OCI-LY1 (cell line): ENCODE results near the gene PDE6H.

Source experiments
- H2AFZ ChIP-seq: fragments of 200-600 bp; sonication (generic), shearing (Covaris generic); 2 replicates; pipeline ENCODE4 v1.6.0; 2014; ENCODE audit warnings: antibody characterized with exemption, mild to moderate bottlenecking, low read length
- H3F3A ChIP-seq: fragments of 200-600 bp; sonication (generic), shearing (Covaris generic); 2 replicates; pipeline ENCODE4 v1.6.0; 2014; ENCODE audit warnings: mild to moderate bottlenecking, antibody characterized with exemption, low read length, moderate library complexity; ENCODE audit not compliant: insufficient read depth
- H3K27ac ChIP-seq: fragments of 200-600 bp; sonication (generic); 2 replicates; pipeline ENCODE4 v1.5.1; 2014; ENCODE audit warnings: low read length, mixed run types, mild to moderate bottlenecking, low read depth; ENCODE audit not compliant: poor library complexity, severe bottlenecking
- H3K27me3 ChIP-seq: fragments of 200-600 bp; sonication (generic); 2 replicates; pipeline ENCODE4 v1.6.0; 2014; ENCODE audit warnings: antibody characterized with exemption, mild to moderate bottlenecking, low read length, moderate library complexity; ENCODE audit not compliant: insufficient read depth
- H3K36me3 ChIP-seq: fragments of 200-600 bp; sonication (generic); 2 replicates; pipeline ENCODE4 v1.6.1; 2014; ENCODE audit warnings: mild to moderate bottlenecking, antibody characterized with exemption, low read length, moderate library complexity, mixed read lengths; ENCODE audit not compliant: insufficient read depth
- H3K4me1 ChIP-seq: fragments of 200-600 bp; sonication (generic); 2 replicates; pipeline ENCODE4 v1.5.1; 2014; ENCODE audit warnings: mild to moderate bottlenecking, low read length, moderate library complexity; ENCODE audit not compliant: insufficient read depth, severe bottlenecking
- H3K4me2 ChIP-seq: fragments of 200-600 bp; sonication (generic), shearing (Covaris generic); 2 replicates; pipeline ENCODE4 v1.6.1; 2014; ENCODE audit warnings: low read length
- H3K4me3 ChIP-seq: fragments of 200-600 bp; sonication (generic); 2 replicates; pipeline ENCODE4 v1.5.1; 2014; ENCODE audit warnings: low read length, low read depth, mild to moderate bottlenecking, mixed read lengths; ENCODE audit not compliant: poor library complexity, severe bottlenecking
- H3K79me2 ChIP-seq: fragments of 200-600 bp; shearing (Covaris generic); 2 replicates; pipeline ENCODE4 v1.6.1; 2016; ENCODE audit warnings: mixed run types, low read length, mixed read lengths; ENCODE audit not compliant: insufficient read depth
- H3K9ac ChIP-seq: fragments of 200-600 bp; sonication (generic), shearing (Covaris generic); 2 replicates; pipeline ENCODE4 v1.6.1; 2014; ENCODE audit warnings: mild to moderate bottlenecking, low read length, mixed read lengths
- H3K9me2 ChIP-seq: fragments of 200-600 bp; sonication (generic), shearing (Covaris generic); 2 replicates; pipeline ENCODE4 v1.6.1; 2014; ENCODE audit warnings: low read depth, mild to moderate bottlenecking, low read length, mixed read lengths
- H3K9me3 ChIP-seq: fragments of 200-600 bp; shearing (Covaris generic); 2 replicates; pipeline ENCODE4 v1.6.1; 2014; ENCODE audit warnings: low read length, mixed read lengths
- H4K20me1 ChIP-seq: fragments of 200-600 bp; sonication (generic), shearing (Covaris generic); 2 replicates; pipeline ENCODE4 v1.6.0; 2016; ENCODE audit warnings: mild to moderate bottlenecking, low read length; ENCODE audit not compliant: insufficient read depth
- EZH2 ChIP-seq: fragments of 200-600 bp; sonication (generic), shearing (Covaris generic); IDR thresholded peaks from 2 replicates; pipeline ENCODE4 v1.8.0; 2017; ENCODE audit warnings: borderline replicate concordance, mixed run types, mild to moderate bottlenecking, antibody characterized with exemption, low read length, moderate library complexity, mixed read lengths
- TF ChIP-seq, protein P1 (sequence below): fragments of 200-600 bp; sonication (generic), shearing (Covaris generic); IDR thresholded peaks from 2 replicates; pipeline ENCODE4 v1.5.1; 2017; ENCODE audit warnings: mild to moderate bottlenecking, antibody characterized with exemption, low read length, moderate library complexity, mixed read lengths

PDE6H gene

DNA sequence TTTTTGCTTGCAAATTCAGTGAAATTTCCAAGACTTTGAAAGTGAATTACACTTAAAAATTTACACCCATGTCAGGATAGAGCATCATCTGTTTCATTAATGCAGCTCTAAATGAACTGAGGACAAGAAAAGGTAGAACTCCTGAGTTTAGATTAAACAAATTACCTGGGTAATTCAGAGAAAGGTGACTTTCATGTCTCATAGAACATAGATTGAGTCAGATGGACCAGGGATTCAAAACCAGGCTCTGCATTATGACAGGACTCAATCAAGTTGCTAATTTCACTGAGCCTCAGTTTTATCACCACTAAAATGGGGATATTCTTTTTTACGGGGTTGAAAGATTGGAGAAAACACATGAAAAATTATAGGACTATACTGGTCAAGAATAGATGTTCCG lies 15.9 kb upstream of the PDE6H start:
- no peaks in the 10 kb centered on the region for H3K9me3 ChIP-seq
- no peaks in the 10 kb centered on the region for H3K9me2 ChIP-seq
- H4K20me1 ChIP-seq, result no peaks in the 10 kb centered on the region
- peak overlapping the region; percentile 87 for H3K4me3 ChIP-seq
- H3K36me3 ChIP-seq, result peaks cover 43% of the 10 kb centered on the region
- H3K27ac ChIP-seq, result peak overlapping the region; percentile 97
- peaks cover 8% of the 10 kb centered on the region; the same call in 1 of the 2 replicates for H3F3A ChIP-seq
- no peak overlapping the region for H2AFZ ChIP-seq
- H3K4me1 ChIP-seq, result peaks cover 87% of the 10 kb centered on the region
- H3K27me3 ChIP-seq, result no peaks in the 10 kb centered on the region
- peaks cover 95% of the 10 kb centered on the region for H3K79me2 ChIP-seq
- H3K4me2 ChIP-seq, result peak overlapping the region; percentile 94
- peak overlapping the region; percentile 88; the same call in 1 of the 2 replicates for H3K9ac ChIP-seq
- TF ChIP-seq, protein P1, sequence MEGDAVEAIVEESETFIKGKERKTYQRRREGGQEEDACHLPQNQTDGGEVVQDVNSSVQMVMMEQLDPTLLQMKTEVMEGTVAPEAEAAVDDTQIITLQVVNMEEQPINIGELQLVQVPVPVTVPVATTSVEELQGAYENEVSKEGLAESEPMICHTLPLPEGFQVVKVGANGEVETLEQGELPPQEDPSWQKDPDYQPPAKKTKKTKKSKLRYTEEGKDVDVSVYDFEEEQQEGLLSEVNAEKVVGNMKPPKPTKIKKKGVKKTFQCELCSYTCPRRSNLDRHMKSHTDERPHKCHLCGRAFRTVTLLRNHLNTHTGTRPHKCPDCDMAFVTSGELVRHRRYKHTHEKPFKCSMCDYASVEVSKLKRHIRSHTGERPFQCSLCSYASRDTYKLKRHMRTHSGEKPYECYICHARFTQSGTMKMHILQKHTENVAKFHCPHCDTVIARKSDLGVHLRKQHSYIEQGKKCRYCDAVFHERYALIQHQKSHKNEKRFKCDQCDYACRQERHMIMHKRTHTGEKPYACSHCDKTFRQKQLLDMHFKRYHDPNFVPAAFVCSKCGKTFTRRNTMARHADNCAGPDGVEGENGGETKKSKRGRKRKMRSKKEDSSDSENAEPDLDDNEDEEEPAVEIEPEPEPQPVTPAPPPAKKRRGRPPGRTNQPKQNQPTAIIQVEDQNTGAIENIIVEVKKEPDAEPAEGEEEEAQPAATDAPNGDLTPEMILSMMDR, result no peak
- TF ChIP-seq EZH2, result no peak

DNA sequence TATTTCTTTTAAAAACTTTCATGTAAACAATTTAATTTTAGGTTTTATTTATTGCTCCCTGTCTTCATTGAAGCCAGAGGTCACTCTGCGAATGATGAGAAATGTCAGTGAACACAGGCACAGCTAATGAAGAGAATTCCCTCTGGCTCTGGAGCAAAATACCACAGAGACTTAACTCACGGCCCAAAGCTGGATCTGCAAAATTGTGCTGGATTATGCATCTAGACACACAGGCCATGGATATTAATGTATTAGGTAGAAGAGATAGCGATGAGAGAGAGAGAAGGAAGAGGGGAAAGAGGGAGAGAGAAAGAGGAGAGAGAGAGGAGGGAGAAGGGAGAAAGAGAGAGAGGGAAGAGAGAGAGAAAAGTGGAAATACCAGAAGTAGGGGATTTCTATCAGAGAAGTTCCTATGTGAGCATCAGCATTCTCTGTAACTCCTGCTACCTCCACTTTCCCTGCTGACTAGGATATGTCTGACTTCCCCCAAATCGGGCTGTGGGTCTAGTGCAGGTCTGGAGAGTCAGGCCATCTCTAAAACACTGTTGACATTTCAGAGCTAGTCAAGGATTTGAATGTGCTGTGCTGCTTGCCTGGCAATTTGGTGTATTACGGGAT lies 15.2 kb upstream of the PDE6H start:
- peaks cover 87% of the 10 kb centered on the region for H3K79me2 ChIP-seq
- H3K9me3 ChIP-seq, result no peaks in the 10 kb centered on the region
- H3K27ac ChIP-seq, result peak overlapping the region; percentile 97
- H2AFZ ChIP-seq, result no peak overlapping the region
- peak overlapping the region; percentile 87 for H3K4me3 ChIP-seq
- H3K36me3 ChIP-seq, result peaks cover 42% of the 10 kb centered on the region; the same call in 1 of the 2 replicates
- H3F3A ChIP-seq, result peaks cover 8% of the 10 kb centered on the region; the same call in 1 of the 2 replicates
- peak overlapping the region; percentile 88 for H3K9ac ChIP-seq
- peaks cover 87% of the 10 kb centered on the region for H3K4me1 ChIP-seq
- no peaks in the 10 kb centered on the region for H4K20me1 ChIP-seq
- H3K27me3 ChIP-seq, result no peaks in the 10 kb centered on the region
- TF ChIP-seq, protein P1, result no peak
- TF ChIP-seq EZH2, result no peak
- H3K9me2 ChIP-seq, result no peaks in the 10 kb centered on the region
- peak overlapping the region; percentile 94 for H3K4me2 ChIP-seq

DNA sequence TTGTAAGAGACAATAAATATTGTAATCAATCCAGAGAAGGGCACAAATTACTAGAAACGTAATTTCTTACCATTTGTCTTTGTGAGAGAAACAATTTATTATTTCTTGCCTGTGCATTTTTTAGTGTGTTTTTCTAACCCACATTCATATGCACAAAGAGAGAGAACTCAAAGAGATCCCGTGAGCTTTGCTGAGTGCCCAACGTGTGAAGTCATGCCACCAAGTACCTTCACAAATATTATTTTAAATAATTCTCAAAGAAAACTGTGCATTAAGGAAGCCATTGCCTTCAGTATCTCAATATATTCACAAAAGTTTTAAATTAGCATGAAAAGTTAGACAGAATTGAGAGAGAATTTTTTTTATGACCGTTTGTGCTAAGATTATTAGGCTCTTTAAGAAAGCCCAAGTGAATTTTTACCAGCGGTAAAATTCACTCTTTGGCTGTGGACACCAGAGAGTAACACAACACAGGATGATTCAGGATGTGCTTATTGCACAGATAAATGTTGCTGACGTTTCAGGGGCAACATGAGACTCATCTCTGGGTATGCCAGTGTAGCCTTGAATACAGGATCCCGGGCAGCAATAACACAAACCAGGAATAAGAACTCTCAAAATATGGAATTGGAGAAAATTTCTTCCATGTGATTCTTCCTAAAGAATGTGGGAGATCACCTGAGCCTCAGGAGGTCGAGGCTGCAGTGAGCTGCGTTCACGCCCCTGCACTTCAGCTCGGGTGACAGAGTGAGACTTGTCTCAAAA lies 14.3 kb upstream of the PDE6H start:
- Histone ChIP-seq H2AFZ (no peak overlapping the region), H3F3A (peaks cover 8% of the 10 kb centered on the region; the same call in 1 of the 2 replicates), H3K4me2 (peak overlapping the region; percentile 94), H3K79me2 (peaks cover 78% of the 10 kb centered on the region), H3K4me3 (peak overlapping the region; percentile 87), H3K27me3 (no peaks in the 10 kb centered on the region), H4K20me1 (no peaks in the 10 kb centered on the region), H3K27ac (peak overlapping the region; percentile 97), H3K4me1 (peaks cover 87% of the 10 kb centered on the region), H3K9ac (peak overlapping the region; percentile 88), H3K9me3 (no peaks in the 10 kb centered on the region), H3K36me3 (peaks cover 42% of the 10 kb centered on the region; the same call in 1 of the 2 replicates), H3K9me2 (no peaks in the 10 kb centered on the region)
- TF ChIP-seq EZH2, result no peak
- TF ChIP-seq, protein P1, result no peak
